Measurements from ENCODE around the gene MTHFD2L. TPM values are rescaled to one million over a fixed set of nuclear protein-coding genes. Genes with fewer than 3 reads are reported as not detected.

MTHFD2L gene
- total and polyA plus RNA-seq, 2 of the 8 experiments (the other 6 are each of a cell fraction or from before 2014, with no cell fraction given): 5.4 to 15.0 TPM

GRCh38 chr4:74335341-74336021, 177.6 kb downstream of the MTHFD2L start:
- H3K9me3 ChIP-seq (ENCODE audit: insufficient read depth in 2 of 2, low read depth in 1 of 2, low read length in 1 of 2): no peaks in the 10 kb centered on the region
- H3K4me1 ChIP-seq (replicated peaks in 1 of 4; ENCODE audit: control insufficient read depth in 3 of 4, insufficient read depth in 4 of 4, low read length in 3 of 4): peaks cover 0 to 4% (median 0%) of the 10 kb centered on the region in 4 experiments; a peak in 2 of 7 replicates
- H4K91ac ChIP-seq (replicated peaks; ENCODE audit: insufficient read length, low read length): no peak overlapping the region
- H3K23me2 ChIP-seq (ENCODE audit: low read depth, low read length): no peaks in the 10 kb centered on the region
- H3K27ac ChIP-seq (ENCODE audit: low read depth, low read length): no peak overlapping the region
- no peak overlapping the region for H2AFZ ChIP-seq (ENCODE audit: low read length)
- no peak overlapping the region for H3K9ac ChIP-seq (replicated peaks in 1 of 4; ENCODE audit: extremely low read depth in 1 of 4, low read depth in 3 of 4, low read length in 3 of 4)
- POLR2A ChIA-PET (ENCODE audit: partially characterized antibody): no interaction called here
- H2BK120ac ChIP-seq (replicated peaks; ENCODE audit: low read depth, low read length): no peak overlapping the region
- no peak overlapping the region for H3K14ac ChIP-seq (ENCODE audit: insufficient read length)
- DNase-seq (ENCODE audit: low read depth in 1 of 2, low spot score in 2 of 2): no peak
- H3K4ac ChIP-seq (replicated peaks; ENCODE audit: insufficient read length, low read depth, low read length): no peak overlapping the region
- CTCF ChIA-PET (ENCODE audit: partially characterized antibody): interaction anchor here (2.7 kb wide), 1 partner anchor 15 kb away, joined by 10 read pairs; no protein-coding TSS in a partner anchor
- no peak overlapping the region for H4K8ac ChIP-seq (ENCODE audit: extremely low read depth, insufficient read depth, low read length)
- no peak overlapping the region for H3K4me2 ChIP-seq (ENCODE audit: insufficient read depth in 1 of 2, low read depth in 2 of 2, low read length in 2 of 2)
- WGBS, 2 experiments (ENCODE audit: extremely low coverage in 1 of 2, insufficient coverage in 1 of 2, insufficient read length in 1 of 2, insufficient replicate concordance in 2 of 2, low coverage in 1 of 2, low lambda C conversion rate in 2 of 2, missing lambda C conversion rate in 1 of 2): 91% methylated on average over 5 of the region's 5 CpGs; no CpG with 5 or more reads in 1 of the 2 experiments
- TF ChIP-seq YY1 (IDR thresholded peaks at IDR 0.05; ENCODE audit: low read depth, low read length): no peak
- TF ChIP-seq KDM5A (IDR thresholded peaks at IDR 0.05; ENCODE audit: low read length): no peak
- TF ChIP-seq TBP (IDR thresholded peaks at IDR 0.05; ENCODE audit: low read depth, low read length): no peak
- no peak for TF ChIP-seq PHF8 (conservative IDR thresholded peaks at IDR 0.05; ENCODE audit: low read depth, low read length)
- no peak for TF ChIP-seq ZNF274 (IDR thresholded peaks at IDR 0.05; ENCODE audit: borderline replicate concordance, extremely low read depth, low read length)
- TF ChIP-seq EGR1 (IDR thresholded peaks at IDR 0.05; ENCODE audit: borderline replicate concordance, low read depth, low read length): no peak
- no peak overlapping the region for H3K23ac ChIP-seq (ENCODE audit: insufficient read length)
- no peaks in the 10 kb centered on the region for H3K79me2 ChIP-seq (ENCODE audit: control insufficient read depth in 1 of 2, insufficient read depth in 2 of 2, low read length in 2 of 2)
- H2BK15ac ChIP-seq (ENCODE audit: low read length): no peak overlapping the region
- no peak overlapping the region for H2AK5ac ChIP-seq (ENCODE audit: low read depth, low read length)
- H3K36me3 ChIP-seq (ENCODE audit: control insufficient read depth in 2 of 4, insufficient read depth in 4 of 4, low read length in 3 of 4): no peaks in the 10 kb centered on the region
- no peaks in the 10 kb centered on the region for H3K27me3 ChIP-seq (replicated peaks in 1 of 4; ENCODE audit: control insufficient read depth in 3 of 4, extremely low read depth in 1 of 4, insufficient read depth in 3 of 4, low read length in 3 of 4)
- H3K18ac ChIP-seq (ENCODE audit: extremely low read depth, low read length): no peak overlapping the region
- no peaks in the 10 kb centered on the region for H4K20me1 ChIP-seq (replicated peaks in 1 of 2; ENCODE audit: control insufficient read depth in 1 of 2, insufficient read depth in 2 of 2, low read length in 2 of 2)
- no peak overlapping the region for H3K56ac ChIP-seq (replicated peaks; ENCODE audit: insufficient read length, low read depth, low read length)
- no peaks in the 10 kb centered on the region for H3K79me1 ChIP-seq (ENCODE audit: low read depth, low read length)
- H3K4me3 ChIP-seq (ENCODE audit: extremely low read depth in 1 of 4, insufficient read depth in 2 of 4, low read depth in 3 of 4, low read length in 4 of 4): no peak overlapping the region
- no peak overlapping the region for H4K5ac ChIP-seq (ENCODE audit: insufficient read length, low read depth, low read length)
- no peak overlapping the region for H2BK20ac ChIP-seq (ENCODE audit: low read length)
- H2BK5ac ChIP-seq (ENCODE audit: low read depth, low read length): no peak overlapping the region
- no peak for FAIRE-seq
- no peak overlapping the region for H2BK12ac ChIP-seq (ENCODE audit: low read depth, low read length)

Data from H1 (cell line).